Limb (tissue), 2 donors: Measurements from ENCODE around the gene MRPL54.
A peak's percentile ranks its signal among the peaks of the same experiment; 100 is the strongest.
"Not testable (repeated sequence)": the region's sequence is repeated elsewhere in the genome, so short reads cannot be mapped to it uniquely, and the experiment has no call there.

ENCODE experiments used
- DNase-seq, 2 donors: peaks; one replicate each; pipeline ENCODE4 v3.0.0-alpha.2; 2016; ENCODE audit errors: extremely low spot score in 2 of 2

The MRPL54 gene

DNA sequence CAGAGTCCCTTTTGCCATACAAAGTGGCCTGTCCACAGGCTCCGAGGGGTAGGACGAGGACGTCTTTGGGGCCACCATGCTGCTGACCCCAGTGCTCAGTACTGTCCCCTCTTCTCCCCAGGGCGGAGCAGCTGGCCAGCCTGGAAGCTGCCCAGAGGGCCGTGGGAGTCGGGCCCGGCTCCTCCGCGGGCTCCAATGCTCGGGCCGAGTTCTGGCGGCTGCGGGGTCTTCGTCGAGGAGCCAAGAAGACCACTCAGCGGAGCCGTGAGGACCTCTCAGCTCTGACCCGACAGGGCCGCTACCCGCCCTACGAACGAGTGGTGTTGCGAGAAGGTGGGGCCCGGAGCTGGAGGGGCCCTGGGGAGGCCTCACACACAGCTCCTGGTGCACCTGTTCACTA is 22.1 kb upstream of the MRPL54 start:
- no peak for DNase-seq

- DNase-seq = no peak
Observed at GRCh38 chr19:3743486-3743885, 19.0 kb upstream of the MRPL54 start.

GRCh38 chr19:3745363-3746045 is 17.0 kb upstream of the MRPL54 start:
- DNase-seq = no peak

DNA sequence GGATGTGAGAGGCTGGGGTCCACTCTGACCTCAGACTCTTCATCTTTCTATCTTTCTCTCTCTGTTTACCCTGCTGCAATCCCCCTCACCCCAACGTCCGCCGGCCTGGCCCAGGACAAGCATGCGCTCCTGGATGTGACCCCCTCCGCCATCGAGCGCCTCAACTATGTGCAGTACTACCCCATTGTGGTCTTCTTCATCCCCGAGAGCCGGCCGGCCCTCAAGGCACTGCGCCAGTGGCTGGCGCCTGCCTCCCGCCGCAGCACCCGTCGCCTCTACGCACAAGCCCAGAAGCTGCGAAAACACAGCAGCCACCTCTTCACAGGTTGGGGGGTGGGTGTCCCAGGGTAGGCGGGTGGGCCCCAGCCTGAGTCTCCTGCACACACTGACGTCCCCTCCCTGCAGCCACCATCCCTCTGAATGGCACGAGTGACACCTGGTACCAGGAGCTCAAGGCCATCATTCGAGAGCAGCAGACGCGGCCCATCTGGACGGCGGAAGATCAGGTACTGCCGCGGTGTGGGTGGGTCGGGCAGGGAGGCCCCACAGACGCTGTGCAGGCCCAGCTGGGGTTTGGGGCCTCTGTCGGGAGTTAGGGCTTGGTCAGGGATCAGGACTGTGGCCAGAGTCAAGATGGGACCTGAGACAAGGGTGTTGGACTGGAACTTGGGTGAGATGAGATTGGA is 16.0 kb upstream of the MRPL54 start:
- DNase-seq = no peak

DNA sequence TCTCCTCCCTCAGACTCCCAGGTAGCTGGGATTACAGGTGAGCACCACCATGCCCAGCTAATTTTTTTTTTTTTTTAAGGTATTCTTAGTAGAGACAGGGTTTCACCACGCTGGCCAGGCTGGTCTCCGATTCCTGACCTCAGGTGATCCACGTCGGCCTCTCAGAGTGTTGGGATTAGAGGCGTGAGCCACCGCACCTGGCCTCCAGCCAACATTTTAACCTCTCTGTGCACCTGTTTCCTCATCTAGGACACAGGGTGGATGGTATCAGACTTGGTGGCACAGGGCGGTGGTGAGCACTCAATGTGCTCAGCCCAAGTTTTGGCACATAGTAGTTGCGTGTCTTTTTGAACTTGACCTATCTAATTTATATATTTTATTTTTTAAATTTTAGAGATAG is 13.5 kb upstream of the MRPL54 start:
- no peak for DNase-seq

DNA sequence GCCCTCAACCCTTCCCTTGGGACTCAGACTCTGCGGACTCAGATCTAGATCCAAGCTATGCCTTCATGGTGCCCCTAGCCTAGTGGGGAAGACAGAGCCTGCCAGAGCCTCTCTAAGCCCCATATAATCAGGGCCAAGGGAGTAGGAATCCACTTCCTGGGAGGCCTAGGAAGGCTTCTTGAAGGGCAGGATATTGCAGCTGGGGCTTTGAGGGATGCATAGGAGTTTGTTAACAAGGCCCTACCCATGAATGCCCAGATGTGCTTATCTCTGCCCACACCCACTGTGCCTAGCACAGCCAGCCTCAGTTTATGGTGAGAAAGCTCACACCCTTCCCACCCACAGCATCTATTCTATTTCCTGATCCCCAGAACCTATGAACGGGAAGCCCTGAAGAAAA is 12.3 kb upstream of the MRPL54 start:
- DNase-seq = no peak

DNA sequence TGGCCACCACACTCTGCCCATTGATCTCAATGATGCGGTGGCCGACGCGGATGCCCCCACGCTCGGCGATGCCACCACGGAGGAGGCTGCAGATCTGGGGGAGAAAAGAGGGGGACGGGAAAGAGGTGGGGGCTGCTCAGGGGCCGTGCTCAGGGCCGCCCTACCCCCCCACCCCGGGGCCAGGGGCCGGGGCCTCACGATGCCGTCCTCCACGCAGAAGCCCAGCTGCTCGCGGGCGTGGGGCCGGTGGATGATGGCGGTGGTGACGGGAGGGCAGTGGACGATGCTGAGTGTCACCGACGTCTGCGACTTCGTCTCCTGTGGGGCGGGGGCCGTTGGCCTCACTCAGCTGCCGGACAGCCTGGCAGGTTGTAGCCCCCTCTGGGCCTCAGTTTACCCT is 11.2 kb upstream of the MRPL54 start:
- no peak for DNase-seq

GRCh38 chr19:3752492-3752891 is 10.0 kb upstream of the MRPL54 start:
- DNase-seq = no peak

DNA sequence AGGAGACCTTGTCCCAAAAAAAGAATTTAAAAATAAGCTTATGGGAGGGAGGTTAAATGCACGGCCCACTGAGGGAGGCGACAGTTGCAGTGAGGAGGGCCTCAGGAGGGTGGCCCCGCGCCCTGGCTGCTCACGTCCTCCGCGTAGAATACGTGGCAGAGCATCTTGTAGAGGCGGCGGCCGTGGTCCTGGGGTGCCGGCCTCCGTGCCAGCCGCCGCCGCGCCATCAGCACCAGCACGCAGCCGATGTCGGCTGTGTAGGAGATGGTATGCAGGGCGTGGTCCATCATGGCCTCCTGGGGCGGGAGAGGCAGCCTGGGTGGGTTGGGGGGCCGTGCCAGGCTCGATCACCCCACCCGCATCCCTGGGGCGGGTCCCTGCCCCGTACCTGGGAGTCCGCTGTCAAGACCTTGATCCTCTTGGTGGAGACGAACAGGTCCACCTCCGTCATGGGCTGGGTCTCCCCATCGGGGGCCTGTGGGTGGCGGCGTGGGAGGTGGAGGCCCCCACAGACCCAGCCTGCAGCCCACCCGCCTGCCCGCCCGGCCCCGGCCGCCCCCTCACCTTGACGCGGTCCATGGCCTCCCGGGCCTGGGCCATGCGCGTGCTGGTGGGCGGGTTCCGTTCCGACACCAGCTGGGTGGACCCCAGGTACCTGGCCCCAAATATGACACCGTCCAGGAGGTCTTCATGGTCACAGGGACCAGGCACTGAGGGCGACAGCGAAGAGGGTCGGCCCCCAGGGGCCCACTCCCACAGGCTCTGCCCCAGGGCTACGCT is 8.7 kb upstream of the MRPL54 start:
- no peak for DNase-seq

GRCh38 chr19:3757705-3758104 is 4.8 kb upstream of the MRPL54 start:
- not testable (repeated sequence) for DNase-seq

- DNase-seq = not testable (repeated sequence)
Observed at GRCh38 chr19:3758297-3758696, 4.2 kb upstream of the MRPL54 start.

DNA sequence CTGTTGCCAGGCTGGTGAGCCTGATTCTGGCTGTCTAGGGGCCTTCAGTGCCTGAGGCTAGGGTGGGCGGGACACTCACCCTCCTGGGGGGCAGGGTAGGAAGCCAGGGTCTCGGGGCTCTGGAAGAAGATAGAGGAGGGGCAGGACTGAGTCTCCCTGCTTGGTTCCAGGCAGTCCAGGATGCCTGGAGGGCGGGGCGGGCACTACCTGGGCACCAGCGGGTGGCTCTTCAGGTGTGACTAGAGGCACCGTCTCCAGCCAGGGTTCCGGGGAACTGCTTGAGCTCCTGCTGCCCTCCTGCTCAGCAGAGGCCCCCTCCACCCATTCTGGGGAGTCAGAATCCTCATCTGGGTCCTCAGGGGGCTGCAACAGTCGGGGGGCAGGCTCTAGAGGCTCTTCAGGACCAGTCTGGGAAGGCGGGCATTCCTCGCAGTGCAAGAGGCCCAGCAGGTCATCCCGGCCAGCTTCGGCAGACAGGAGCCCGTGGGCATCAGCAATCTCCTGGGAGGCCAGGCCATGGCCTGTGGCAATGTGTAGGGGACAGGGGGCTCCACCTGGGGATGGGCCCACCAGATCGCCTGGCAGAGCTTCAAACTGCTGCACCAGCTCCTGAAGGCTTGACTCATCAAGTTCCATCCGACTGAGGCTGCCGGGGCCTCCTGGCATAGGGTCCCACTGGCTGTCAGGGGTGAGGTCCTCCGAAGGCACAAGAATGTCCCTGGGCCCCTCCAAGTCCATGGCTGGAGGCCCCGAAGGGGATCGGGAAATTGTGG is 2.8 kb upstream of the MRPL54 start:
- DNase-seq = no peak

DNA sequence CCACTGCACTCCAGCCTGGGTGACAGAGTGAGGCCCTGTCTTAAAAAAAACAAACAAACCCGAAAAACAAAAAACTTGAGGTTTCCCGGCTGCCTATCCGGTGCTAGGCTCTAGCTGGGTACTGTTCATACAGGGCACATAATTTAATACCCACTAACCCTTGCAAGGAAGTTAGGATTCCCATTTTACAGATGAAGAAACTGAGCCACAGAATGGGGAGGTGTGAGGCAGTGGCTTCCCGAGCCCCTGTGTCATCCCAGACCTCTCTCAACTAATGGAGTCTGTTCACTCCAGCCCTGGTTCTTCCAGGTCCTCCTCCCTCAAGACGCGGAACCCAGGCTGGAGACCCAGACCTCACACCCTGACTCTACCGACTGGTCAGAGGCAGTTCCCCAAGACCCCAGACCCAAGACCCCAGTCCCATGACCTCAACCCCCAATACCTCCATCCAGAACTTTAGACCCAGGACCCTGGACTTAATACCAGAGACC is 1.6 kb upstream of the MRPL54 start:
- DNase-seq = no peak

- peak; percentile 80 to 96 for DNase-seq
Observed at GRCh38 chr19:3761382-3762129, 926 bp upstream of the MRPL54 start, which contains the start of gene APBA3. APBA3 (minus strand) TSS chr19:3761692; CDS start chr19:3760264, 1,428 bp downstream.

DNA sequence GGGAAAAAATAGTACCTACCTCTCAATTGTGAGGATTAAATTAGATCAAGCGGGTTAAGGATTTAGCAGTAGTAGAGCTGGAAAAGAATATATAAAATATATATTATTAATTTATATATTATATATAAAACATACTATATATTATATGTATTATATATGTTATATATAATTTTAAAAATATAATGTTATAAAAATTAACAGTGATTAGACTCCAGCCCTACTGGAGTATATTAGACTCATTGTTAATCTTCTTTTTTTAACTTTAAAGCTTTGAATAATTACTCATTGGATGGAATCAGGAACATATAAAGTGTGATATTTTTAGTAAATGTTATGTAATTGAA is 380 bp upstream of the MRPL54 start:
- DNase-seq = peak in 1 of 2 donors; percentile 1

- DNase-seq = no peak
Observed at GRCh38 chr19:3765121-3765520, 2.6 kb downstream of the MRPL54 start.

DNA sequence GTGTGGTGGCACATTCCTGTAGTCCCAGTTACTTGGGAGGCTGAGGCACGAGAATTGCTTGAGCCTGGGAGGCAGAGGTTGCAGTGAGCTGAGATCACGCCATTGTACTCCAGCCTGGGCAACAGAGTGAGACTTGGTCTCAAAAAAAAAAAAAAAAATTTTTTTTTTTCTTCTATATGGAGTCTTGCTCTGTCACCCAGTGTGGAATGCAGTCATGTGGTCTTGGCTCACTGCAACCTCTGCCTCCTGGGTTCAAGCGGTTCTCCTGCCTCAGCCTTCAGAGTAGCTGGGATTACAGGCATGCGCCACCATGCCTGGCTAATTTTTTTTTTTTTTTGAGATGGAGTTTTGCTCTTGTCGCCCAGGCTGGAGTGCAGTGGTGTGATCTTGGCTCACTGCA is 3.3 kb downstream of the MRPL54 start:
- DNase-seq = not testable (repeated sequence)

DNA sequence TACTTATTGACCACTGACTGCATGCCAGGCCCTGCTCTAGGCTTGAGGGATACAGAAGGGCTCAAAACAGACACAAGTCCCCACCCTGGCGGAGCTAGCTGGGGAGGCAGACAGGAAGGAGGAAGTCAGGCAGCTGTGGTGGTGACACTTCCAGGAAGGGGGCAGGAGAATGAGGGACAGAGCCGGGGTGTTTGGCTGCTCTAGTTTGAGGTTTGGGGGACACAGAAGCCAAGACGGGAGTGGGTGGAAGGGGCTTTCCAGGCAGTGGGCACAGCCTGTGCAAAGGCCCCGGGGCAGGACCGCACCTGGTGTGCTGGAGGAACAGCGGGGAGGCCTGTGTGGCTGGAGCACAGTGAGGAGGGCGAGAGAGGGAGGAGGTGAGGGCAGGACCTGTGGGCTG is 4.0 kb downstream of the MRPL54 start:
- DNase-seq = no peak

DNA sequence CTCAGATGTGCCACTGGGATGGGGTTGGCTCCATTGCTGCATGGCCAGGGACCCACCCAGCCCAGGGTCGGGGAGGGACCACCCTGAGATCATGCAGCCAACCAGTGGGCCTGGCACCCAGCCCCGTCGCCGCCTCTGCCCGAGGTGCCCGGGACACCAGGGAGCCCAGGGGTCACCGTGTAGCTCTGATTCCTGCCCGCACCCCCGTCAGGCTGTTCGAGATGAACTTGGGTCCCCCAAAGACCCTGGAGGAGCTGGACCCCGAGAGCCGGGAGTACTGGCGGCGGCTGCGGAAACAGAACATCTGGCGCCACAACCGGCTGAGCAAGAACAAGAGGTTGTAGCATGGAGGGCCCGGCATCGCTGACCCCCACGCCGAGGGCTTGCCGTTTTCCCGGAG is 4.6 kb downstream of the MRPL54 start:
- DNase-seq = no peak

DNA sequence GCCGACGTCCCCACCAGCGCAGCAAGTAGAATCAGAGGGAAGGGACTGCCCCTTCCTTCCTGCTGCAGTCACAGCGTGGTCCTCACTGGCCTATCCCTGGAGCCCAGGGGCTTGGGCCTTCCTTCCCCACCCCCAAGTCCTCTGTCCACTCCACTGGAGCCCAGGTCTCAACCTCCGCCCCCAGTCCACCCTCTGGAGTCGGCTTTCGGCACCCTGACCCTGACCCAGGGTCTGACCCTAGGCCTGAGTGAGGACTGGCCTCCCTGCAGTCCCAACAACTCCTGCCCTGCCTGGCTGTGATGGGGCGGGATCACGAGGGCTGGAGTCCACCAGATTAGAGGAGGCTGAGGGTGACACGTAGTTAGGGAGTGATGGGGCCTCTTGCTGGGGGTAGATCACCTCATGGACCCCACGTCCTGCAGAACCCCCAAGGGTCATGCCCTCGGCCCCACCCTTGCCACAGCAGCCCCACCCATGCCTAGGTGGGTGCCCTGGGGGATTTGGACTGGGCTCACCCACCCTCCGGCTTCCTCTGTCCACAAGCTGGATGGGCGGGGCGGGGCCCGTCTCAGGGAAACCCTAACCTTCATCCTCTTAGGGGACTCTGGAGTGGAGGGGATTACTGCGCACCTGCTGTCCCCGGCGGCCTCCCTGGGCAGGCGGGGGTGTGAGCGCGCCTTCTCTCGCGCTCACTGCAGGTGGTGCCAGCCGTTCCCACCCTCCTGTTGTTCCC is 5.7 kb downstream of the MRPL54 start:
- no peak for DNase-seq
